NCI-H1417 treated with DMSO at 0.1 percent for 48 hours (cell line): ENCODE results near the gene ZNF445.
"Not testable (repeated sequence)": the region's sequence is repeated elsewhere in the genome, so short reads cannot be mapped to it uniquely, and the experiment has no call there.

Experiments
- DNase-seq: peaks from one replicate; lab custom pipeline; 2025; lab: John Stamatoyannopoulos, UW

The ZNF445 gene

DNA sequence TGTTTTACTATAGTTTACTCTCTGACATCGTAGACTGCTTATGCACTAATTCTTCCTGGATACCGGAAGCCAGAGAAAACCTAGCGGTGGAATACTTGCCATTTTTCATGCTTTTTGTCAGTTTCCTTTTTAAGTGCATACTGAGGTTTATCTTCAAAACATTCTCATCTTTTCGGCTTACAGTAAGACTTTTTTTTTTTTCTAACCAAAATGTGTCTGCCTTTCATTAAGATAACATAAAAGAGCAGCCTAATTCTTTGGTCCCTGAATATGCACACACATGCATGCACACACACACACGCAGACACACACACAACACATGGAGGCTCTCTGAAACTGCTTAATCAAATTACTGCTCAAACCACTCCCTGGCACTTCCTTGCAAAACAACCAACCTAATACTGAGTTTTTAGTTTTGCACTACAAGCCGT lies 1.3 kb downstream of the ZNF445 start:
- DNase-seq = no peak

GRCh38 chr3:44474886-44475285 lies 2.6 kb downstream of the ZNF445 start:
- DNase-seq = not testable (repeated sequence)

- DNase-seq = no peak
Measured at GRCh38 chr3:44470430-44470829, 7.0 kb downstream of the ZNF445 start.

GRCh38 chr3:44469914-44470313 lies 7.6 kb downstream of the ZNF445 start:
- DNase-seq = no peak

DNA sequence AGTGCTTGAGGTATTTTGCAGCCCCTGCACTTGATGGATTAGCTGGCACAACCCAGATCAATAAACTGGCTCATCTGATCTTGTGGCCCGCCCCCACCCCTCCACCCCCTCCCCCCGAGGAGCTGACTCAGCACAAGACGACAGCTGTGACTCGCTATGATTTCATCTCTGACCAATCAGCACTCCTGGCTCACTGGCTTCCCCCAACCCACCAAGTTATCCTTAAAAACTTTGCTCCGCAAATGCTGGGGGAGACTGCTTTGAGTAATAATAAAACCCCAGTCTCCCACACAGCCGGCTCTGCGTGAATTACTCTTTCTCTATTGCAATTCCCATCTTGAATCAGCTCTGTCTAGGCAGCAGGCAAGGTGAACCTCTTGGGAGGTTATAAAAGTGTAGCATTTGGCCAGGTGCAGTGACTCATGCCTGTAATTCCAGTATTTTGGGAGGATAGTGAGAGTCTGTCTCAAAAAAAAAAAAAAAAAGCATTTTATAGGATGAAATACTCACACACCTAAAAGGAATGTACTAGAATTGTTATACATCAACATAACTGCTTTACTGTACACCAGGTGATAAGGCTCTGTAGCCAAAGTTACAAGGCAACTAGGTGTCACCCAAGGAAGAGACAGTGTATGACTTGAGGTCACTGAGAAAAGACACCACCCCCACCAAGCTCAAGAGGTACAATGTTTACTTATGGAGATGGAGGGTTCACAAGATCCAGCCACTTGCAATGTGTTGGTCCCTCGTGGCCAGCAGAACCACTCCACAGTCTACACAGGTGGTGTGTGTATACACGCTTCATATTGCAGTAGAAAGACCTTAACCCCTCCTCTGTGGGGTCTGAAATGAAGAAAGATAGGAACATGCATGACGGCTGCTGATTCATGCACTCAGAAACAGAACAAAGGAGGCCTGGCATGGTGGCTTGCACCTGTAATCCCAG lies 8.6 kb downstream of the ZNF445 start:
- DNase-seq = no peak

DNA sequence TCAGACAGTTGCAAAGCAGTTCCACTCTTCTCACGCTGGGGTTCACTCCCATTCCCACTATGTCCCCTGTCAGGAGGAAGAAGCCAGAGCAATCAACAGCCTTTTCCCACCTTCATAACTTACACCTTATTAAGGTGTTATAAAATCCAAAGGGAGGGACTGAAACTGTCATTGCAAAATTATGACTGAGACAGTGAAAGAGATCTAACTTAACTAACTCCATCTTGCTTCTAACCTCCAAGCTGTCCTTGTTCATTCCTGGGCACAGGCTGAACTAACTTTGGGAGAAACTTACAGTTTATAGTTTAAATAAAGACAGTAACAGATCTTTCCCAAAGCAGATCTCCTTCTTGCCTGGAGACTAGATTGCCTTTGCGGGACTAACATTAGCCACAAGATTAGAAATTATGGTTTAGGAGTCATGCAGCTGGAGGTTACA lies 9.4 kb downstream of the ZNF445 start:
- DNase-seq = not testable (repeated sequence)

DNA sequence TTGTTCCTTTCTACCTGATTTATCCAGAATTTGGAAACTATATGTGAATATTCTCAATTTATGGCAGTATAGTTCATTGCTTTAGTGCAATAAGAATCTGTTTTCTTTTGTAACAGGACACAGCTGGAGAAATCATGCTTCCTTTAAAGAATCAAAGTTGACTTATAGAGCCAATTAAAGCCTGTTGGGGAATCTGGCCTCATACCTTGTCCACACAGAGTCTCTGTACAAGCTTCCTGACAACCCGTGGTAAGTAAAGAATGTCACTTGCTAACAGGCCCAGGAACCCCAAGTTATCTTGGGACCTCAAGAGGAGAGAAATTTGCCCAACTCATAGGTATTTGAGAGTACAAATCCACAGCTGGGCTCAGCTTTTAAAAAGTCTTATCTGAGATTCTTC lies 10.2 kb downstream of the ZNF445 start:
- DNase-seq = no peak

DNA sequence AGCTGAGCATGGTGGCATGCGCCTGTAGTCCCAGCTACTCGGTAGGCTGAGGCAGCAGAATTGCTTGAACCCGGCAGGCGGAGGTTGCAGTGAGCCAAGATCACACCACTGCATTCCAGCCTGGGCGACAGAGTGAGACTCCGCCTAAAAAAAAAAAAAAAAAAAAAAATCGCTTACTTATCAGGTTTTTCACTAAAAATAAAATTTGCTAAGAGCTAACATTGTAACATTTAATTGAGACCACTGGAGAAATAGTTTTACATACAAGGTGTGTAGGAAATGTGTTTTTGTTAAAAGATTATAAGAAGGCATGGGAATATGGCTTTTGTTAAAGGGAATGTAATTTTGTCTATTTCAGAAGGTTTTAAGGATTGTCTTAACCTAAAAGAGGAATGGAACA lies 12.6 kb downstream of the ZNF445 start:
- DNase-seq = not testable (repeated sequence)

DNA sequence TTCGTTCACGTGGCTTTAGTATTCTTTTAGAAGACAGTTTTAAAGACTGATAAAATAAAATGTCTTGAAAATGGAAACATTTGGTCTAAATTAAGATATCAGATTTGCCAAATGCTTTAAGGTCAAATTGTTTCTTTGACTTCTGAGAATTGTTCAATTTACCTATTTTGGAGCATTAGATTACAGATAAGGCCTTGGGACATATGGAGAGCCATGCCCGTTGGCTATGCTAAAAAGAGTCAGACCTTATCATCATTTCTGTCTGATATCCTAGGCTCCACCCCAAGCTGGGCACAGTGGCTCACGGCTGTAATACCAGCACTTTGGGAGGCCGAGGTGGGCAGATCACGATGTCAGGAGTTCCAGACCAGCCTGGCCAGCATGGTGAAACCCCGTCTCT lies 13.0 kb downstream of the ZNF445 start:
- no peak for DNase-seq

DNA sequence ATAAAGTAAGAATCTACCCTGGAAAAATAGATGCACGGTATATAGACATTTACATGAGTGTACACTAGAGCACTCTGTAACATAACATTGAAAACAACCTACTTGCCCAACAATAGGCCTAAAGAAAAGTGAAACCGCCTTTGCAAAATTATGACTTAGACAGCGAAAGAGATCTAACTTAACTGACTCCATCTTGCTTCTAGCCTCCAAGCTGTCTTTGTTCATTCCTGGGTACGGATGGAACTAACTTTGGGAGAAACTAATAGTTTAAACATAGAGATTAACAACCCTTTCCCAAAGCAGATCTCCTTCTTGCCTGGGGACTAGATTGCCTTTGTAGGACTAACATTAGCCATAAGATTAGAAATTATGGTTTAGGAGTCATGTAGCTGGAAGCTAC lies 17.4 kb downstream of the ZNF445 start:
- not testable (repeated sequence) for DNase-seq

GRCh38 chr3:44455318-44455717 lies 22.2 kb downstream of the ZNF445 start:
- DNase-seq = no peak

GRCh38 chr3:44454258-44454657 lies 23.2 kb downstream of the ZNF445 start:
- no peak for DNase-seq

- DNase-seq = no peak
Measured at GRCh38 chr3:44451441-44451840, 26.0 kb downstream of the ZNF445 start.

DNA sequence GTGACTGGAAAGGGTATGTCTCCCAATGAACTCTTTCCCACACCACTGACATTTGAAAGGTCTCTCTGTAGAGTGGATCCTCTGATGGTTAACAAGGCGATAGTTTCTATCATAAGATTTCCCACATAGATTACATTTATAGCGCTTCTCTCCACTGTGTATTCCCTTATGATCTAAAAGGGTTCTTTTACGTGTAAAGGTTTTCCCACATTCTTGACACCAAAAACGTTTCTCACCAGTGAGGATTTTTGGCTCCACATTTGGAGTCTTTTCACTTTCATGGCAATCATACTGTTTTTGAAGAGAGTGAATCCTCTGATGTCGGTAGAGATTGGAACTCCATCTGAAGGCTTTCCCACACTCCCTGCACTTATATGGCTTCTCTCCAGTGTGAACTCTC lies 30.5 kb downstream of the ZNF445 start:
- DNase-seq = no peak

DNA sequence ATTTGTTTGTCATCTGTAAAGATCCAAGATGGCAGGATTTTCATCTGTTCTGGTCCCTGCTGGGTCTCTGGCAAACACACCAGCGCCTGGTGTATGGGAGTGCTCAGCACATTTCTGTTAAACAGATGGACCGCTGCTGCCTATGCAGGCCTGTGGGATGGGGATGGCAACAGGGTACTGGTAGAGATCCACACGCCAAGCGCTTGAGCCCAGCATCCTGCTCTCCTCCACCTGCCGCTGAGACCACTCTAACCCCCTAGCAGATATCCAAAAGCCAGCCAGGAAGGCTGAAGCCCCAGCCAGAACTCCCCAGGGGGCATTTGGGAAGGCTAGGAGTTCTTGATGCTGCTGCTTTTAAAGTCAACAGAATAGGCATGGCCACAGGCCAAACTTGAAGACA lies 31.7 kb downstream of the ZNF445 start:
- no peak for DNase-seq

DNA sequence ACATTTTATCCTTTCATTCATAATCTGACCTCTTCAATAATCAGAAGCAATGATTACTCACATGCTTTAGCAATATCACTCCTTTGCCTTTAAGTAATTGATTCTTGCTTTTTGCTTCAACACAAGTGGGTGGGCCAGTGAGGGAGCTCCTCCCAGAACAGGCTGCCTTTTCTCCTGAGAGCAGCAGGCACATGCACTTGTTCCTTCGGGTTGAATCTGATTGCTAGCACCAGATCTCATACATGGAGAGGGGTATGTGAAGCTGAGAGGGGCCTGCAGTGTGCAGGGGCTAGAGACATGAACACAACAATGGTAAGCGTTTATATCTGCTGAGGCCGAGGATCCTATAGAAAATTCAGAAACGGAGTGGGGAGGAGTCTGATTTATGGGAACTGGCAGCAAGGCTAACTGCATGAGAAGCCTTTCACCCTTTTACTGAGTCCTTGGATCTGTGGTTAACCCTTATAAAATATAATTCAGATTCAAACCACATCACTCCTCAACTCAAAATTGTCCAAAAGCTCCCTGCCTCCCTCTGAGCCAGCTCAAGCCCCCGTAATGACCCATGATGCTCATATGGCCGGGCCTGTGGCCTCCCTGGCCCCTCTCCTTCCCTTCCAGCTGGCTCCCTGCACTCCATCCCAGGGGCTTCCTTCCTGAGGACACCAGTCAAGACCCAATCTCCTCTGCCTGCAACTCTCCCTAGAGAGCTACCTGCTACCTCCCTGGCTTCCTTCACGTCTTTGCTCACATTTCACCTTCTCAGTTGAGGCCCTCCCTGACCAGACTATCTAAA lies 32.4 kb downstream of the ZNF445 start:
- DNase-seq = no peak

DNA sequence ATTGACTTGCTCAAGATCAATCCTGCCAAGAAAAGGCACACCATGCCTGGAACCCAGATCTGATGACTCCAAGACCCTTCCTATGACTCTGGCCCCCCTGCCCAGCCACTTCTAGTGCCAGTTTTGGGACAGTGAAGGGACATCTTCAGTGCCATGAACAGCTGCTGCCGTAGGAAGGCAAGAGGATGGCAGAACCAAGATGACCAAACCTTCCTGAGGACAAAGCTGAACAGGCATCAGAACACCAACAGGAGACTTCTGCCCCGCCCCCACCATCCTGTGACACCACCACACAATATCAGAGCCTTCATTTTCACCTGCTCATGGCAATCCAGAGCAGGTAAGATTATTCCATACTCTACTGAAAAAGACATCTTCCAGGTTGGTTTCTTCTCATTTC lies 33.0 kb downstream of the ZNF445 start:
- no peak for DNase-seq

DNA sequence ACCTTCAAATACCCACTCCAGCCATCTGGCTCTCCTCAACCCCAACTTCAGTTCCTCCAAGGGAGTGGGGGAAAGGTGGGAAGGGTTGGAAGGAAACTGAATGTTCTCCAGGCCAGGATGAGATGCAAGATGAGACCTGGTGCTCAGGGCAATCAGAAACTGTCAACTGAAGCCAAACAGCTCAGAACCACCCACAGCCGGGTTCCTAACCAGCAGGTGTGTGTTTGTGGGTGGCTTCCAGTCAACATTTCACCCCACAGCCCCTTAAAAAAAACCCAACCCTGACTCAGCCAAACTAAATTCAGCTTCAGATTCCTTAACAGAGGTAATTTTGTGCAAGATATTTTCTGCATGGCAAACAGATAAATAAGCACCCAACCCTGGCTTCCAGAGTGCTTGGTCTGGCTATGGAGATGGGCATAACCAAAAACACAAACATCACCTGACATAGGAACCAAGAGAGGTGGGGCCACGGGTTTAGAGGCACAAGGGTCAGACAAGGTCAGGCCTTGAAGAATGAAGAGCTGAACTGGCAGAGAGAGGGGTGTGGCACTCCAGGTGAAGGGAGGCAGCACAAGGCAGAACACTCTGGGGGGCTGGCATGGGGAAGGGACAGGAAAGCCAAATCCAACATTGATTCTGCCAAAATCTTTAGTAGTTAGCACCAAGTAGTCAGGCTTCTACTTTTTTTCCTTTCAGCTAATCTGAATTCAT lies 34.7 kb downstream of the ZNF445 start:
- DNase-seq = no peak

GRCh38 chr3:44439499-44440295 lies 37.8 kb downstream of the ZNF445 start:
- no peak for DNase-seq

GRCh38 chr3:44437800-44438199 lies 39.7 kb downstream of the ZNF445 start:
- DNase-seq = no peak

GRCh38 chr3:44436181-44436580 lies 41.3 kb downstream of the ZNF445 start:
- DNase-seq = no peak
